ENCODE results near the gene UBR4. TPM values are rescaled to one million over a fixed set of nuclear protein-coding genes. Genes with fewer than 3 reads are reported as not detected.
"Not testable (repeated sequence)": the region's sequence is repeated elsewhere in the genome, so short reads cannot be mapped to it uniquely, and the experiment has no call there.

UBR4 gene
- total RNA-seq = 100 to 1,000 TPM in 2 of 10 donors, 10 to 100 TPM in 8; 60.0 to 115 (median 90.6) TPM
- 10 to 100 TPM; 74.1 to 97.9 TPM for polyA plus RNA-seq
- long read RNA-seq, donor 1, transcript UBR4-203 (4 exons, 1,533 nt) = major isoform, 5 of 26 reads
- long read RNA-seq, donor 1, partial matches to known transcripts = 18 of 26 reads
- long read RNA-seq, donor 1, other reads (novel, unspliced or antisense) = 2 of 26 reads
- long read RNA-seq, donor 2, partial matches to known transcripts = 28 of 34 reads
- long read RNA-seq, donor 2, other reads (novel, unspliced or antisense) = 5 of 34 reads
- long read RNA-seq, donor 3, partial matches to known transcripts = 50 of 66 reads
- long read RNA-seq, donor 3, other reads (novel, unspliced or antisense) = 14 of 66 reads

GRCh38 chr1:19209990-19210771 is at the start of gene UBR4:
TSS of gene UBR4 (minus strand) at chr1:19210266. CDS start at chr1:19210248, 18 bp downstream.
- ATAC-seq = peak; percentile 98 to 99 (median 98)
- Histone ChIP-seq H3K36me3 (peaks cover 0 to 26% (median 0%) of the 10 kb centered on the region in 9 donors), H3K9me3 (no peaks in the 10 kb centered on the region), H3K27ac (peak within 1 kb of the TSS; percentile 84 to 97 (median 95)), H3K4me1 (peaks cover 15 to 73% (median 64%) of the 10 kb centered on the region in 9 donors), H3K4me3 (peak within 1 kb of the TSS; percentile 70 to 94 (median 90)), H3K27me3 (no peaks in the 10 kb centered on the region)
- peak; percentile 94 to 95 for DNase-seq
- TF ChIP-seq CTCF (IDR thresholded peaks at IDR 0.05) = peak in 1 of 9 donors; percentile 35
- intact Hi-C loops (cut with DNase I) = loop anchor here in 1 of 10 donors (10.0 kb wide), 1 partner anchor 385 kb away; a partner anchor contains a TSS
- 0% methylated on average over 78 to 80 of the region's 80 CpGs for WGBS, 2 donors

- Histone ChIP-seq H3K27me3 (no peaks in the 10 kb centered on the region), H3K4me1 (peaks cover 0 to 23% (median 7%) of the 10 kb centered on the region in 9 donors), H3K27ac (no peak overlapping the region), H3K9me3 (no peaks in the 10 kb centered on the region), H3K36me3 (peaks cover 0 to 65% (median 20%) of the 10 kb centered on the region in 9 donors), H3K4me3 (no peak overlapping the region)
- ATAC-seq (no peak), DNase-seq (no peak)
- TF ChIP-seq CTCF (IDR thresholded peaks at IDR 0.05) = no peak
- intact Hi-C loops (cut with DNase I) = loop anchor here in 5 of 10 donors (10.0 kb wide), 1 partner anchor 396 kb away; no protein-coding TSS in a partner anchor
- 92 to 97% methylated on average over 10 of the region's 10 CpGs for WGBS, 2 donors
These were observed 48.3 kb upstream of the UBR4 start for GRCh38 chr1:19258353-19258752.

- H3K27me3 ChIP-seq = no peaks in the 10 kb centered on the region
- H3K27ac ChIP-seq = peak overlapping the region in 2 of 10 donors; percentile 4 to 31
- no peak overlapping the region for H3K4me3 ChIP-seq
- DNase-seq (peak in 1 of 2 donors; percentile 53), ATAC-seq (peak in 7 of 8 donors; percentile 22 to 86 (median 71))
- no peaks in the 10 kb centered on the region for H3K9me3 ChIP-seq
- intact Hi-C loops (cut with DNase I) = loop anchor here in 5 of 10 donors (10.0 kb wide), 1 partner anchor 397 kb away; no protein-coding TSS in a partner anchor
- TF ChIP-seq CTCF (IDR thresholded peaks at IDR 0.05) = no peak
- WGBS, 2 donors = 56 to 57% methylated on average over 15 of the region's 15 CpGs
- peaks cover 0 to 65% (median 20%) of the 10 kb centered on the region in 9 donors for H3K36me3 ChIP-seq
- peaks cover 6 to 33% (median 17%) of the 10 kb centered on the region in 9 donors for H3K4me1 ChIP-seq
These were observed 47.3 kb upstream of the UBR4 start for GRCh38 chr1:19257178-19257914.

- not testable (repeated sequence) for H3K27me3 ChIP-seq, DNase-seq, H3K9me3 ChIP-seq, H3K27ac ChIP-seq, H3K4me3 ChIP-seq, ATAC-seq
- intact Hi-C loops (cut with DNase I) = loop anchor here in 5 of 10 donors (10.0 kb wide), 1 partner anchor 398 kb away; no protein-coding TSS in a partner anchor
- Histone ChIP-seq H3K36me3 (peaks cover 0 to 65% (median 20%) of the 10 kb centered on the region in 9 donors), H3K4me1 (peaks cover 9 to 39% (median 23%) of the 10 kb centered on the region in 9 donors)
- WGBS, 2 donors = 95 to 96% methylated on average over 5 of the region's 5 CpGs
These were observed 46.2 kb upstream of the UBR4 start for GRCh38 chr1:19256301-19256700.

Measured in heart right ventricle (tissue), 16 donors.